ENCODE measurements around the gene PHC3. TPM values are rescaled to one million over a fixed set of nuclear protein-coding genes. Genes with fewer than 3 reads are reported as not detected.

Gene PHC3
- total RNA-seq, 2 donors from 2014 or later = 22.9 to 27.5 TPM

- no peaks in the 10 kb centered on the region for H3K9me3 ChIP-seq (ENCODE audit: control insufficient read depth, low read length)
- H3K27ac Mint-ChIP-seq = no peak overlapping the region
- H3K4me1 ChIP-seq (ENCODE audit: control insufficient read depth, insufficient read depth, low read length) = no peaks in the 10 kb centered on the region
- no peak for DNase-seq
- no peaks in the 10 kb centered on the region for H3K27me3 ChIP-seq (ENCODE audit: control insufficient read depth, insufficient read depth, low read length, poor library complexity, severe bottlenecking)
- H3K36me3 Mint-ChIP-seq (ENCODE audit: low read depth) = peaks cover 14% of the 10 kb centered on the region
- WGBS, 2 experiments (ENCODE audit: insufficient coverage in 1 of 2, insufficient read length in 1 of 2) = 96 to 97% methylated on average over 8 of the region's 8 CpGs
- no peaks in the 10 kb centered on the region for H3K9me3 Mint-ChIP-seq
- H3K9ac ChIP-seq (ENCODE audit: extremely low read depth, low read length, poor library complexity, severe bottlenecking) = no peak overlapping the region
- no peak for TF ChIP-seq CTCF (conservative IDR thresholded peaks at IDR 0.05)
- no peaks in the 10 kb centered on the region for H3K4me1 Mint-ChIP-seq
- no peaks in the 10 kb centered on the region for H3K27me3 Mint-ChIP-seq (ENCODE audit: insufficient read depth)
- H3K27ac ChIP-seq (ENCODE audit: low read depth, low read length) = no peak overlapping the region
- peaks cover 35% of the 10 kb centered on the region for H3K36me3 ChIP-seq (ENCODE audit: control insufficient read depth, insufficient read depth, low read length)
- no peak overlapping the region for H3K4me3 Mint-ChIP-seq
- no peak overlapping the region for H3K4me3 ChIP-seq (ENCODE audit: low read length)
Observed at GRCh38 chr3:170102431-170102830, 79.1 kb downstream of the PHC3 start.

DNA sequence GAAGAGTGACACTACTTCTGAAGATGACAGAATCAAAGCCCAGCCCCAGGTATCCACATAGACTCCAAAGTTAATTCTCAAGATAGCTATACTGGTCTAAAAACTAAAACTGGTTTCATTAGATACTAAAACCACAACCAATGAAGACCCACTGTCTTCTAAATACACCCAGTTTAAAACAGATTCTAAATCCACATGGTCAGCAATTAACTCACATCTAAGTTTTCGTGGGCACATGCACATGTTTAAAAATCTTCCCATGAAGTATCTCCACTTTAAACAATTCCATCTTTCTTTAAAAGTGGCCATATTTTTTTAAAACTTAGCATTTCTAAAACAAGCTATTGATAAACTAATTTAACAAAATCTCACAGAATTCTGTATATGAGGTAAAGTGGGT is 80.6 kb downstream of the PHC3 start:
- Histone ChIP-seq H3K27ac (ENCODE audit: low read depth, low read length) (no peak overlapping the region), H3K9me3 (ENCODE audit: control insufficient read depth, low read length) (no peaks in the 10 kb centered on the region), H3K4me3 (ENCODE audit: low read length) (no peak overlapping the region), H3K27me3 (ENCODE audit: control insufficient read depth, insufficient read depth, low read length, poor library complexity, severe bottlenecking) (no peaks in the 10 kb centered on the region), H3K4me1 (ENCODE audit: control insufficient read depth, insufficient read depth, low read length) (no peaks in the 10 kb centered on the region), H3K9ac (ENCODE audit: extremely low read depth, low read length, poor library complexity, severe bottlenecking) (no peak overlapping the region), H3K36me3 (ENCODE audit: control insufficient read depth, insufficient read depth, low read length) (peaks cover 46% of the 10 kb centered on the region)
- H3K4me3 Mint-ChIP-seq = no peak overlapping the region
- TF ChIP-seq CTCF (conservative IDR thresholded peaks at IDR 0.05) = no peak
- no peaks in the 10 kb centered on the region for H3K4me1 Mint-ChIP-seq
- 98 to 100% methylated on average over 1 of the region's 1 CpG for WGBS, 2 experiments (ENCODE audit: insufficient coverage in 1 of 2, insufficient read length in 1 of 2)
- DNase-seq = no peak
- no peaks in the 10 kb centered on the region for H3K9me3 Mint-ChIP-seq
- peaks cover 17% of the 10 kb centered on the region for H3K36me3 Mint-ChIP-seq (ENCODE audit: low read depth)
- H3K27ac Mint-ChIP-seq = no peak overlapping the region
- H3K27me3 Mint-ChIP-seq (ENCODE audit: insufficient read depth) = no peaks in the 10 kb centered on the region

DNA sequence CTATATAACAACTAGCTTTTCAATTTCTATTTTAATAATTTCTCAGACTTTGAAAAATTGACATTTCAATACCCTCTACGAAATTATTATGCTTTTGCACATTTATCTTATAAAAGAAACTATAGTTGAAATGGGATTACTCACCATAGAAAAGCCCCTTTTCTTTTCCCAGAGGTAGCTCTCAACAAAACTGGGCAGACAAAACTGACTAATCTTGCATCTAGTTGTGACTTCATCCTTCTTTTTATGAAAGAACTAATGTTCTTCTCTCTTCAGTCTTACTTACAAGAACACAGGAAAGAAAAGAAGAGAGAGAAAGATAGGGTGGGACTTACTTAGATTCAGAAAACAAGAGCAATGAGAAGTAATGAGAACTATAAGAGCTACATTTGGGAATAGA is 82.8 kb downstream of the PHC3 start:
- no peaks in the 10 kb centered on the region for H3K27me3 ChIP-seq (ENCODE audit: control insufficient read depth, insufficient read depth, low read length, poor library complexity, severe bottlenecking)
- TF ChIP-seq CTCF (conservative IDR thresholded peaks at IDR 0.05) = no peak
- H3K4me3 Mint-ChIP-seq = no peak overlapping the region
- no peak overlapping the region for H3K4me3 ChIP-seq (ENCODE audit: low read length)
- H3K9me3 Mint-ChIP-seq = no peaks in the 10 kb centered on the region
- no peaks in the 10 kb centered on the region for H3K9me3 ChIP-seq (ENCODE audit: control insufficient read depth, low read length)
- peaks cover 24% of the 10 kb centered on the region for H3K36me3 Mint-ChIP-seq (ENCODE audit: low read depth)
- no peaks in the 10 kb centered on the region for H3K4me1 ChIP-seq (ENCODE audit: control insufficient read depth, insufficient read depth, low read length)
- WGBS, 2 experiments (ENCODE audit: insufficient coverage in 1 of 2, insufficient read length in 1 of 2) = 46% methylated on average over 1 of the region's 1 CpG; no CpG with 5 or more reads in 1 of the 2 experiments
- H3K9ac ChIP-seq (ENCODE audit: extremely low read depth, low read length, poor library complexity, severe bottlenecking) = no peak overlapping the region
- H3K36me3 ChIP-seq (ENCODE audit: control insufficient read depth, insufficient read depth, low read length) = peaks cover 58% of the 10 kb centered on the region
- no peak for DNase-seq
- H3K27ac ChIP-seq (ENCODE audit: low read depth, low read length) = no peak overlapping the region
- no peaks in the 10 kb centered on the region for H3K4me1 Mint-ChIP-seq
- no peak overlapping the region for H3K27ac Mint-ChIP-seq
- no peaks in the 10 kb centered on the region for H3K27me3 Mint-ChIP-seq (ENCODE audit: insufficient read depth)
